GM19238 (cell line): ENCODE data around the gene C21orf58.
A peak's percentile ranks its signal among the peaks of the same experiment; 100 is the strongest.

Experiments
- DNase-seq: peaks from one replicate; pipeline ENCODE4 v3.0.0; 2011; ENCODE audit warnings: low spot score; ENCODE audit not compliant: insufficient read length

C21orf58 gene

GRCh38 chr21:46297338-46298271 lies 26.1 kb downstream of the C21orf58 start:
- DNase-seq, result no peak

GRCh38 chr21:46295996-46296752 lies 27.5 kb downstream of the C21orf58 start:
- peak; percentile 39 for DNase-seq

GRCh38 chr21:46295177-46295770 lies 28.4 kb downstream of the C21orf58 start:
- no peak for DNase-seq

- DNase-seq, result peak; percentile 27
Observed at GRCh38 chr21:46294647-46295176, 29.0 kb downstream of the C21orf58 start.

GRCh38 chr21:46291561-46291960 lies 32.1 kb downstream of the C21orf58 start:
- no peak for DNase-seq

GRCh38 chr21:46289655-46290179 lies 34.0 kb downstream of the C21orf58 start:
- no peak for DNase-seq

GRCh38 chr21:46287541-46287940 lies 36.1 kb downstream of the C21orf58 start:
- no peak for DNase-seq

- no peak for DNase-seq
Observed at GRCh38 chr21:46286648-46287002, 37.0 kb downstream of the C21orf58 start.

- peak; percentile 92 for DNase-seq
Observed at GRCh38 chr21:46285761-46286647, 37.7 kb downstream of the C21orf58 start, which contains the start of gene YBEY. TSS of gene YBEY (plus strand) at chr21:46286342. CDS start at chr21:46286914, 572 bp downstream.

- no peak for DNase-seq
Observed at GRCh38 chr21:46285206-46285661, 38.4 kb downstream of the C21orf58 start, which contains the start of gene MCM3AP. TSS of gene MCM3AP (minus strand) at chr21:46285611. CDS start at chr21:46285286, 325 bp downstream.

- no peak for DNase-seq
Observed at GRCh38 chr21:46284733-46285132, 38.9 kb downstream of the C21orf58 start.

- DNase-seq, result no peak
Observed at GRCh38 chr21:46284077-46284644, 39.5 kb downstream of the C21orf58 start.

GRCh38 chr21:46274797-46275390 lies 48.8 kb downstream of the C21orf58 start:
- DNase-seq, result no peak

- DNase-seq, result no peak
Observed at GRCh38 chr21:46273341-46273740, 50.3 kb downstream of the C21orf58 start.

GRCh38 chr21:46269466-46269865 lies 54.2 kb downstream of the C21orf58 start:
- no peak for DNase-seq

- no peak for DNase-seq
Observed at GRCh38 chr21:46268371-46268770, 55.3 kb downstream of the C21orf58 start.

GRCh38 chr21:46266946-46267345 lies 56.7 kb downstream of the C21orf58 start:
- DNase-seq, result no peak

- no peak for DNase-seq
Observed at GRCh38 chr21:46265736-46266525, 57.7 kb downstream of the C21orf58 start.
